GM23338 (cell line): ENCODE measurements around the gene NEMF. TPM values are rescaled to one million over a fixed set of nuclear protein-coding genes. Genes with fewer than 3 reads are reported as not detected.

Experiments
- ATAC-seq: fragments of 200-7000 bp; cut with Tn5 transposase; 3 replicates; pipeline ENCODE4 v1.9.1; 2020
- DNase-seq: peaks from one replicate; pipeline ENCODE4 v3.0.0-alpha.2; 2015; ENCODE audit warnings: low spot score
- H2AFZ ChIP-seq: fragments of 200-600 bp; sonication (generic); 2 replicates; pipeline ENCODE4 v1.8.0; 2016; ENCODE audit warnings: antibody characterized with exemption, mild to moderate bottlenecking, moderate library complexity
- H3F3A ChIP-seq: fragments of 200-600 bp; sonication (generic); replicated peaks from 2 replicates; pipeline ENCODE4 v1.8.0; 2017; ENCODE audit warnings: antibody characterized with exemption, mixed run types, low read depth
- H3K27ac ChIP-seq: fragments of 200-600 bp; sonication (generic); 2 replicates; pipeline ENCODE4 v1.6.1; 2016; ENCODE audit warnings: low read depth
- H3K27me3 ChIP-seq: fragments of 200-600 bp; sonication (generic); 2 replicates; pipeline ENCODE4 v1.8.0; 2016; ENCODE audit warnings: mild to moderate bottlenecking, mixed run types, moderate library complexity; ENCODE audit not compliant: insufficient read depth
- H3K36me3 ChIP-seq: fragments of 200-600 bp; sonication (generic); 2 replicates; pipeline ENCODE4 v1.8.0; 2016; ENCODE audit warnings: mild to moderate bottlenecking; ENCODE audit not compliant: insufficient read depth
- H3K4me1 ChIP-seq: fragments of 200-600 bp; sonication (generic); 2 replicates; pipeline ENCODE4 v1.8.0; 2016; ENCODE audit warnings: mild to moderate bottlenecking, moderate library complexity; ENCODE audit not compliant: insufficient read depth
- H3K4me2 ChIP-seq: fragments of 200-600 bp; sonication (generic); 2 replicates; pipeline ENCODE4 v1.7.1; 2017; ENCODE audit warnings: mixed run types
- H3K4me3 ChIP-seq: fragments of 200-600 bp; sonication (generic); 2 replicates; pipeline ENCODE4 v1.6.1; 2016; ENCODE audit warnings: mixed run types
- H3K79me2 ChIP-seq: fragments of 200-600 bp; sonication (generic); replicated peaks from 2 replicates; pipeline ENCODE4 v1.8.0; 2017; ENCODE audit warnings: mild to moderate bottlenecking; ENCODE audit not compliant: insufficient read depth
- H3K9me2 ChIP-seq: fragments of 200-600 bp; sonication (generic); 2 replicates; pipeline ENCODE4 v1.8.0; 2017; ENCODE audit not compliant: insufficient read depth
- H4K20me1 ChIP-seq: fragments of 200-600 bp; sonication (generic); replicated peaks from 2 replicates; pipeline ENCODE4 v1.8.0; 2017; ENCODE audit warnings: mild to moderate bottlenecking; ENCODE audit not compliant: insufficient read depth
- H3K27ac Mint-ChIP-seq: 2 replicates; pipeline ENCODE4 v1.8.0; 2020; ENCODE audit warnings: inconsistent platforms, mild to moderate bottlenecking, moderate library complexity, mixed read lengths
- H3K27me3 Mint-ChIP-seq: 3 replicates; pipeline ENCODE4 v1.8.0; 2022; ENCODE audit warnings: low read depth, mild to moderate bottlenecking, moderate library complexity, mixed read lengths, inconsistent platforms; ENCODE audit not compliant: insufficient read depth, poor library complexity
- H3K36me3 Mint-ChIP-seq: 3 replicates; pipeline ENCODE4 v1.8.0; 2021; ENCODE audit warnings: low read depth, mild to moderate bottlenecking, inconsistent platforms, moderate library complexity, mixed read lengths
- H3K4me1 Mint-ChIP-seq: 3 replicates; pipeline ENCODE4 v1.8.0; 2020; ENCODE audit warnings: mild to moderate bottlenecking, inconsistent platforms, mixed read lengths
- H3K4me3 Mint-ChIP-seq: 3 replicates; pipeline ENCODE4 v1.8.0; 2021; ENCODE audit warnings: moderate library complexity, mild to moderate bottlenecking, inconsistent platforms, mixed read lengths
- H3K9me3 Mint-ChIP-seq: 3 replicates; pipeline ENCODE4 v1.8.0; 2020; ENCODE audit warnings: moderate library complexity, mild to moderate bottlenecking, inconsistent platforms, mixed read lengths
- CREB1 ChIP-seq: fragments of 250-450 bp; sonication (Bioruptor Pico); IDR thresholded peaks from 2 replicates; pipeline ENCODE4 v1.5.0; 2020; ENCODE audit warnings: low read depth, mild to moderate bottlenecking, moderate library complexity
- EZH2 ChIP-seq: fragments of 200-600 bp; sonication (generic); IDR thresholded peaks from one replicate; pipeline ENCODE4 v1.8.0; 2017; ENCODE audit warnings: antibody characterized with exemption, mild to moderate bottlenecking, low read depth; ENCODE audit not compliant: unreplicated experiment
- EZH2phosphoT487 ChIP-seq: fragments of 200-600 bp; sonication (generic); IDR thresholded peaks from one replicate; pipeline ENCODE4 v1.8.1; 2018; ENCODE audit warnings: antibody characterized with exemption; ENCODE audit not compliant: unreplicated experiment
- JUNB ChIP-seq: IDR thresholded peaks from one replicate; pipeline ENCODE4 v1.6.1; 2016; ENCODE audit warnings: antibody characterized with exemption; ENCODE audit not compliant: unreplicated experiment
- NANOG ChIP-seq: IDR thresholded peaks from 2 replicates; pipeline ENCODE4 v1.6.1; 2016; ENCODE audit warnings: antibody characterized with exemption, borderline replicate concordance
- POLR2AphosphoS5 ChIP-seq: IDR thresholded peaks from 2 replicates; pipeline ENCODE4 v1.6.1; 2016; ENCODE audit warnings: antibody characterized with exemption, low read depth
- STAT1 ChIP-seq: IDR thresholded peaks from one replicate; pipeline ENCODE4 v1.6.1; 2016; ENCODE audit warnings: antibody characterized with exemption; ENCODE audit not compliant: unreplicated experiment
- ZNF114 ChIP-seq: fragments of 250-450 bp; sonication (Bioruptor Pico); IDR thresholded peaks from 2 replicates; pipeline ENCODE4 v1.5.0; 2020; ENCODE audit warnings: mild to moderate bottlenecking, moderate library complexity
- ZNF331 ChIP-seq: fragments of 250-450 bp; sonication (Bioruptor Pico); IDR thresholded peaks from 2 replicates; pipeline ENCODE4 v1.5.0; 2020; ENCODE audit warnings: low read depth, mild to moderate bottlenecking, moderate library complexity
- polyA plus RNA-seq: library from polyadenylated mRNA; unstranded; fragments of >200 nt; fragmentation: Nextera tagmentation; extraction: Ambion mirVana; gene quantifications from 2 replicates; pipeline ENCODE4 v1.2.1, GENCODE V29; 2016
- total RNA-seq: library from RNA; depleted of rRNA; stranded (reverse); fragments of >200 nt; shearing (Covaris generic); gene quantifications from 2 replicates; pipeline ENCODE4 v1.2.3, GENCODE V29; 2014
- TF ChIP-seq, protein P1 (sequence below): fragments of 250-450 bp; sonication (Bioruptor Pico); IDR thresholded peaks from 2 replicates; pipeline ENCODE4 v1.5.0; 2020; ENCODE audit warnings: mild to moderate bottlenecking, moderate library complexity
- TF ChIP-seq, protein P2 (sequence below), 2 experiments: fragments of 200-600 bp in 1 of 2; sonication (generic) in 1 of 2; conservative IDR thresholded peaks; 2 replicates each; pipeline versions ENCODE4 v1.5.1 to v1.6.1; 2016 to 2017; ENCODE audit warnings: antibody characterized with exemption in 2 of 2, low read depth in 2 of 2, mild to moderate bottlenecking in 2 of 2, moderate library complexity in 1 of 2
- TF ChIP-seq, protein P3 (sequence below): IDR thresholded peaks from 2 replicates; pipeline ENCODE4 v1.6.1; 2016; ENCODE audit warnings: antibody characterized with exemption
- TF ChIP-seq, protein P4 (sequence below): IDR thresholded peaks from one replicate; pipeline ENCODE4 v1.6.1; 2018; ENCODE audit warnings: antibody characterized with exemption; ENCODE audit not compliant: unreplicated experiment

Gene NEMF
- total and polyA plus RNA-seq, 2 experiments from 2014 or later = 58.4 to 88.1 TPM

DNA sequence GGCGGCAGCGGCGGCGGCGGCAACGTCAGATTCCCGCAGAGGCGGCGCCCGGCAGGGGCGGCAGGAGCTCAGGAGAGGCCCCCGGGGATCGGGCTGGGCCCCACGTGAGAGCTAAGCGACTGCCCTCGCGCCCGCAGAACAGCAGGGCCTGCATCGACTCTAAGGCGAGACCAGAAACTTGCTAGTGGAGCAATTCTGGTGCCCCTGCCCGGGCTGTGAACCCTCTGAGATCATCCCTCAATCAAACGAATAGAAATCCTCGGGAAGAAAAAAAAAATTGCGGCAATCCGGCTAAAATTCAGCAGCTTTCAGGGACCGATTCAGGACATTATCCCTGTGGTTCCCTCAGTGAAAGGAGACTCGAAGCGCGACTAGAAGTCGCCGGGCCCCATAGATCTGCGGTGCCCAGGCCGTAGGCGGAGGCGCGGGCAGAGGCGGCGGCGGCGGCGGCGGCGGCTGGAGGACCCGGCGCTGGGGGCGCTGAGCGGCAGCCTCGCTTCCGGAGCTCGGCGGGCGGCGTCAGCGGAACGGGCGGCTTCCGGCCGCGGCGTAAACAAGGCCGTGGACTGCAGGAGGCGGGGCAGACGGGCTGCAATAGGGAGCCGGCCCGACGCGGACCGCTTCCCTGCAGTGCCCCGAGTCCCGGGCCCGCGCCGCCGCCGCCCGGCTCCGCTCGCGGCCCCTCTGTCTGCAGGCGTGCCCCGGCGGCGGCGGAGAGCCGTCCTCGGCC, 84.9 kb downstream of the NEMF start, which contains the start of gene KLHDC2 (continued):
- TF ChIP-seq, protein P1, sequence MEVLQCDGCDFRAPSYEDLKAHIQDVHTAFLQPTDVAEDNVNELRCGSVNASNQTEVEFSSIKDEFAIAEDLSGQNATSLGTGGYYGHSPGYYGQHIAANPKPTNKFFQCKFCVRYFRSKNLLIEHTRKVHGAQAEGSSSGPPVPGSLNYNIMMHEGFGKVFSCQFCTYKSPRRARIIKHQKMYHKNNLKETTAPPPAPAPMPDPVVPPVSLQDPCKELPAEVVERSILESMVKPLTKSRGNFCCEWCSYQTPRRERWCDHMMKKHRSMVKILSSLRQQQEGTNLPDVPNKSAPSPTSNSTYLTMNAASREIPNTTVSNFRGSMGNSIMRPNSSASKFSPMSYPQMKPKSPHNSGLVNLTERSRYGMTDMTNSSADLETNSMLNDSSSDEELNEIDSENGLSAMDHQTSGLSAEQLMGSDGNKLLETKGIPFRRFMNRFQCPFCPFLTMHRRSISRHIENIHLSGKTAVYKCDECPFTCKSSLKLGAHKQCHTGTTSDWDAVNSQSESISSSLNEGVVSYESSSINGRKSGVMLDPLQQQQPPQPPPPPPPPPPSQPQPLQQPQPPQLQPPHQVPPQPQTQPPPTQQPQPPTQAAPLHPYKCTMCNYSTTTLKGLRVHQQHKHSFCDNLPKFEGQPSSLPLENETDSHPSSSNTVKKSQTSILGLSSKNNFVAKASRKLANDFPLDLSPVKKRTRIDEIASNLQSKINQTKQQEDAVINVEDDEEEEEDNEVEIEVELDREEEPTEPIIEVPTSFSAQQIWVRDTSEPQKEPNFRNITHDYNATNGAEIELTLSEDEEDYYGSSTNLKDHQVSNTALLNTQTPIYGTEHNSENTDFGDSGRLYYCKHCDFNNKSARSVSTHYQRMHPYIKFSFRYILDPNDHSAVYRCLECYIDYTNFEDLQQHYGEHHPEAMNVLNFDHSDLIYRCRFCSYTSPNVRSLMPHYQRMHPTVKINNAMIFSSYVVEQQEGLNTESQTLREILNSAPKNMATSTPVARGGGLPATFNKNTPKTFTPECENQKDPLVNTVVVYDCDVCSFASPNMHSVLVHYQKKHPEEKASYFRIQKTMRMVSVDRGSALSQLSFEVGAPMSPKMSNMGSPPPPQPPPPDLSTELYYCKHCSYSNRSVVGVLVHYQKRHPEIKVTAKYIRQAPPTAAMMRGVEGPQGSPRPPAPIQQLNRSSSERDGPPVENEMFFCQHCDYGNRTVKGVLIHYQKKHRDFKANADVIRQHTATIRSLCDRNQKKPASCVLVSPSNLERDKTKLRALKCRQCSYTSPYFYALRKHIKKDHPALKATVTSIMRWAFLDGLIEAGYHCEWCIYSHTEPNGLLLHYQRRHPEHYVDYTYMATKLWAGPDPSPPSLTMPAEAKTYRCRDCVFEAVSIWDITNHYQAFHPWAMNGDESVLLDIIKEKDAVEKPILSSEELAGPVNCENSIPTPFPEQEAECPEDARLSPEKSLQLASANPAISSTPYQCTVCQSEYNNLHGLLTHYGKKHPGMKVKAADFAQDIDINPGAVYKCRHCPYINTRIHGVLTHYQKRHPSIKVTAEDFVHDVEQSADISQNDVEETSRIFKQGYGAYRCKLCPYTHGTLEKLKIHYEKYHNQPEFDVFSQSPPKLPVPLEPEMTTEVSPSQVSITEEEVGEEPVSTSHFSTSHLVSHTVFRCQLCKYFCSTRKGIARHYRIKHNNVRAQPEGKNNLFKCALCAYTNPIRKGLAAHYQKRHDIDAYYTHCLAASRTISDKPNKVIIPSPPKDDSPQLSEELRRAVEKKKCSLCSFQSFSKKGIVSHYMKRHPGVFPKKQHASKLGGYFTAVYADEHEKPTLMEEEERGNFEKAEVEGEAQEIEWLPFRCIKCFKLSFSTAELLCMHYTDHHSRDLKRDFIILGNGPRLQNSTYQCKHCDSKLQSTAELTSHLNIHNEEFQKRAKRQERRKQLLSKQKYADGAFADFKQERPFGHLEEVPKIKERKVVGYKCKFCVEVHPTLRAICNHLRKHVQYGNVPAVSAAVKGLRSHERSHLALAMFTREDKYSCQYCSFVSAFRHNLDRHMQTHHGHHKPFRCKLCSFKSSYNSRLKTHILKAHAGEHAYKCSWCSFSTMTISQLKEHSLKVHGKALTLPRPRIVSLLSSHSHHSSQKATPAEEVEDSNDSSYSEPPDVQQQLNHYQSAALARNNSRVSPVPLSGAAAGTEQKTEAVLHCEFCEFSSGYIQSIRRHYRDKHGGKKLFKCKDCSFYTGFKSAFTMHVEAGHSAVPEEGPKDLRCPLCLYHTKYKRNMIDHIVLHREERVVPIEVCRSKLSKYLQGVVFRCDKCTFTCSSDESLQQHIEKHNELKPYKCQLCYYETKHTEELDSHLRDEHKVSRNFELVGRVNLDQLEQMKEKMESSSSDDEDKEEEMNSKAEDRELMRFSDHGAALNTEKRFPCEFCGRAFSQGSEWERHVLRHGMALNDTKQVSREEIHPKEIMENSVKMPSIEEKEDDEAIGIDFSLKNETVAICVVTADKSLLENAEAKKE (CRISPR knock-in tag) = no peak
- TF ChIP-seq, protein P2, sequence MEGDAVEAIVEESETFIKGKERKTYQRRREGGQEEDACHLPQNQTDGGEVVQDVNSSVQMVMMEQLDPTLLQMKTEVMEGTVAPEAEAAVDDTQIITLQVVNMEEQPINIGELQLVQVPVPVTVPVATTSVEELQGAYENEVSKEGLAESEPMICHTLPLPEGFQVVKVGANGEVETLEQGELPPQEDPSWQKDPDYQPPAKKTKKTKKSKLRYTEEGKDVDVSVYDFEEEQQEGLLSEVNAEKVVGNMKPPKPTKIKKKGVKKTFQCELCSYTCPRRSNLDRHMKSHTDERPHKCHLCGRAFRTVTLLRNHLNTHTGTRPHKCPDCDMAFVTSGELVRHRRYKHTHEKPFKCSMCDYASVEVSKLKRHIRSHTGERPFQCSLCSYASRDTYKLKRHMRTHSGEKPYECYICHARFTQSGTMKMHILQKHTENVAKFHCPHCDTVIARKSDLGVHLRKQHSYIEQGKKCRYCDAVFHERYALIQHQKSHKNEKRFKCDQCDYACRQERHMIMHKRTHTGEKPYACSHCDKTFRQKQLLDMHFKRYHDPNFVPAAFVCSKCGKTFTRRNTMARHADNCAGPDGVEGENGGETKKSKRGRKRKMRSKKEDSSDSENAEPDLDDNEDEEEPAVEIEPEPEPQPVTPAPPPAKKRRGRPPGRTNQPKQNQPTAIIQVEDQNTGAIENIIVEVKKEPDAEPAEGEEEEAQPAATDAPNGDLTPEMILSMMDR (conservative IDR thresholded peaks at IDR 0.05; ENCODE audit: low read depth in 2 of 2) = peak in 1 of 2 experiments; percentile 60; a peak in 3 of 4 replicates
- peak; percentile 56; the same call in 1 of the 2 replicates for TF ChIP-seq CREB1

DNA sequence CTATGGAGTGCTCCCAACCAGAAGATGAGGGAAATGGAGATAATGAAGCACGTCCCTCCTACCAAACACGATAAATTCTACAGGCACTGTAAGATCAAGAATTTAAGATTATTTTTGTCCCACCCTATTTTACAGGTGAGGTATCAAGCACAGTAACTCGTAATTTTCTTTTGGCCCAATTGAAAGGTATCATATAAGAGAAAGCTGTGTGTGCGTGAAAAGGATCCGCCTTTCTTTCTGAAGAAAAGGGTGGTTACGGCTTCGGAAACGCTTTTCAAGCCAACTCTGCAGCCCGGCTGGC, 85.4 kb downstream of the NEMF start:
- H3K27me3 Mint-ChIP-seq = peaks cover 5% of the 10 kb centered on the region
- H4K20me1 ChIP-seq = no peaks in the 10 kb centered on the region
- no peaks in the 10 kb centered on the region for H3K9me2 ChIP-seq
- H3K79me2 ChIP-seq = peaks cover 33% of the 10 kb centered on the region
- peak overlapping the region; percentile 99 for H3K4me3 ChIP-seq
- peaks cover 4% of the 10 kb centered on the region; the same call in 1 of the 3 replicates for H3K36me3 Mint-ChIP-seq
- H2AFZ ChIP-seq = peak overlapping the region; percentile 96
- no peak for DNase-seq
- H3K36me3 ChIP-seq = no peaks in the 10 kb centered on the region
- peak overlapping the region; percentile 99 for H3K4me3 Mint-ChIP-seq
- peak overlapping the region; percentile 98 for H3K27ac Mint-ChIP-seq
- ATAC-seq = no peak
- H3K9me3 Mint-ChIP-seq = no peaks in the 10 kb centered on the region; the same call in 2 of the 3 replicates
- H3K27ac ChIP-seq = peak overlapping the region; percentile 99
- H3F3A ChIP-seq = peaks cover 15% of the 10 kb centered on the region; the same call in 1 of the 2 replicates
- no peaks in the 10 kb centered on the region for H3K27me3 ChIP-seq
- H3K4me2 ChIP-seq = peak overlapping the region; percentile 71
- peaks cover 17% of the 10 kb centered on the region for H3K4me1 ChIP-seq
- H3K4me1 Mint-ChIP-seq = peaks cover 20% of the 10 kb centered on the region
- TF ChIP-seq, protein P3, sequence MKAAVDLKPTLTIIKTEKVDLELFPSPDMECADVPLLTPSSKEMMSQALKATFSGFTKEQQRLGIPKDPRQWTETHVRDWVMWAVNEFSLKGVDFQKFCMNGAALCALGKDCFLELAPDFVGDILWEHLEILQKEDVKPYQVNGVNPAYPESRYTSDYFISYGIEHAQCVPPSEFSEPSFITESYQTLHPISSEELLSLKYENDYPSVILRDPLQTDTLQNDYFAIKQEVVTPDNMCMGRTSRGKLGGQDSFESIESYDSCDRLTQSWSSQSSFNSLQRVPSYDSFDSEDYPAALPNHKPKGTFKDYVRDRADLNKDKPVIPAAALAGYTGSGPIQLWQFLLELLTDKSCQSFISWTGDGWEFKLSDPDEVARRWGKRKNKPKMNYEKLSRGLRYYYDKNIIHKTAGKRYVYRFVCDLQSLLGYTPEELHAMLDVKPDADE = no peak
- TF ChIP-seq, protein P4, sequence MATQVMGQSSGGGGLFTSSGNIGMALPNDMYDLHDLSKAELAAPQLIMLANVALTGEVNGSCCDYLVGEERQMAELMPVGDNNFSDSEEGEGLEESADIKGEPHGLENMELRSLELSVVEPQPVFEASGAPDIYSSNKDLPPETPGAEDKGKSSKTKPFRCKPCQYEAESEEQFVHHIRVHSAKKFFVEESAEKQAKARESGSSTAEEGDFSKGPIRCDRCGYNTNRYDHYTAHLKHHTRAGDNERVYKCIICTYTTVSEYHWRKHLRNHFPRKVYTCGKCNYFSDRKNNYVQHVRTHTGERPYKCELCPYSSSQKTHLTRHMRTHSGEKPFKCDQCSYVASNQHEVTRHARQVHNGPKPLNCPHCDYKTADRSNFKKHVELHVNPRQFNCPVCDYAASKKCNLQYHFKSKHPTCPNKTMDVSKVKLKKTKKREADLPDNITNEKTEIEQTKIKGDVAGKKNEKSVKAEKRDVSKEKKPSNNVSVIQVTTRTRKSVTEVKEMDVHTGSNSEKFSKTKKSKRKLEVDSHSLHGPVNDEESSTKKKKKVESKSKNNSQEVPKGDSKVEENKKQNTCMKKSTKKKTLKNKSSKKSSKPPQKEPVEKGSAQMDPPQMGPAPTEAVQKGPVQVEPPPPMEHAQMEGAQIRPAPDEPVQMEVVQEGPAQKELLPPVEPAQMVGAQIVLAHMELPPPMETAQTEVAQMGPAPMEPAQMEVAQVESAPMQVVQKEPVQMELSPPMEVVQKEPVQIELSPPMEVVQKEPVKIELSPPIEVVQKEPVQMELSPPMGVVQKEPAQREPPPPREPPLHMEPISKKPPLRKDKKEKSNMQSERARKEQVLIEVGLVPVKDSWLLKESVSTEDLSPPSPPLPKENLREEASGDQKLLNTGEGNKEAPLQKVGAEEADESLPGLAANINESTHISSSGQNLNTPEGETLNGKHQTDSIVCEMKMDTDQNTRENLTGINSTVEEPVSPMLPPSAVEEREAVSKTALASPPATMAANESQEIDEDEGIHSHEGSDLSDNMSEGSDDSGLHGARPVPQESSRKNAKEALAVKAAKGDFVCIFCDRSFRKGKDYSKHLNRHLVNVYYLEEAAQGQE = no peak
- TF ChIP-seq NANOG = no peak
- TF ChIP-seq JUNB = no peak
- no peak for TF ChIP-seq STAT1
- no peak; the same call in 1 of the 2 replicates for TF ChIP-seq POLR2AphosphoS5
- no peak for TF ChIP-seq EZH2phosphoT487
- no peak for TF ChIP-seq ZNF331 (CRISPR knock-in tag)
- no peak for TF ChIP-seq EZH2
- TF ChIP-seq ZNF114 = no peak
